Adrenal gland (tissue), 12 donors: ENCODE results near the gene LINS1. TPM values are rescaled to one million over a fixed set of nuclear protein-coding genes. Genes with fewer than 3 reads are reported as not detected.

Experiments used
- DNase-seq, 7 donors: peaks; one replicate each; pipeline ENCODE4 v3.0.0-alpha.2; 2019 to 2020
- H3K27ac ChIP-seq, 5 donors: fragments of 200-600 bp; sonication (generic) in 4 of 5; 1 replicate in 3 of 5; 2 replicates in 2 of 5; pipeline versions ENCODE4 v1.5.1 to v1.8.0; 2016 to 2020; ENCODE audit warnings: mild to moderate bottlenecking in 1 of 5
- H3K27me3 ChIP-seq: fragments of 200-600 bp; 2 replicates; pipeline ENCODE4 v1.8.0; 2021
- H3K36me3 ChIP-seq, 2 donors: fragments of 200-600 bp; replicated peaks in 1 of 2; 1 replicate in 1 of 2; 2 replicates in 1 of 2; pipeline versions ENCODE4 v1.5.1 to v1.8.0; 2018 to 2022
- H3K4me1 ChIP-seq, 2 donors: fragments of 200-600 bp; replicated peaks in 1 of 2; 1 replicate in 1 of 2; 2 replicates in 1 of 2; pipeline versions ENCODE4 v1.5.1 to v1.8.0; 2018 to 2021
- H3K4me3 ChIP-seq, 4 donors: fragments of 200-600 bp; sonication (generic) in 3 of 4; one replicate each; pipeline ENCODE4 v1.5.1; 2016 to 2018
- H3K9me3 ChIP-seq, 3 donors: fragments of 200-600 bp; sonication (generic) in 1 of 3; replicated peaks in 1 of 3; 1 replicate in 2 of 3; 2 replicates in 1 of 3; pipeline versions ENCODE4 v1.5.1 to v1.8.0; 2016 to 2021
- CTCF ChIP-seq, 6 experiments: fragments of 450-650 bp in 4 of 6; fragments of 200-600 bp in 2 of 6; sonication (generic) in 1 of 6; IDR thresholded peaks; 1 replicate in 5 of 6; 2 replicates in 1 of 6; pipeline versions ENCODE4 v1.5.1 to v1.8.0; 2016 to 2021; ENCODE audit warnings: antibody characterized with exemption in 6 of 6, mild to moderate bottlenecking in 2 of 6, moderate library complexity in 1 of 6
- POLR2A ChIP-seq, 2 donors: fragments of 450-650 bp; IDR thresholded peaks; one replicate each; pipeline ENCODE4 v1.6.1; 2017; ENCODE audit warnings: antibody characterized with exemption in 2 of 2, mild to moderate bottlenecking in 2 of 2, moderate library complexity in 1 of 2
- WGBS, 4 donors: extraction: QIAGEN DNeasy Blood & Tissue Kit in 2 of 4; methylation state at CpG; one replicate each; pipeline versions ENCODE4 v1.1.5 to v1.1.7; 2013 to 2017; 5-methylcytosine and 5-hydroxymethylcytosine counted together
- intact Hi-C, 2 donors: fragments of 100-400 bp; cut with DNase I; formaldehyde crosslinking; loops; one replicate each; pipeline versions ENCODE4 v1.14.1 to v1.15.0; 2022 to 2023
- polyA plus RNA-seq, 3 donors: library from polyadenylated mRNA; stranded (reverse); fragments of 200-250 nt in 2 of 3; fragments of 350-450 nt in 1 of 3; fragmentation: Illumina TruSeq in 1 of 3; extraction: RNeasy Lipid Tissue Mini Kit (QIAGEN cat#74804) in 1 of 3; gene quantifications; one replicate each; pipeline ENCODE4 v1.2.3, GENCODE V29; 2013 to 2014
- total RNA-seq, 9 donors: library from RNA; depleted of rRNA in 4 of 9; stranded (reverse); fragments of >200 nt in 4 of 9; fragments of 120-200 nt in 1 of 9; fragmentation: NEBNext Ultra II Directional in 1 of 9; extraction: Animal tissue kit (Norgen Biotek cat#: 25700) in 1 of 9; gene quantifications; one replicate each; pipeline versions ENCODE4 v1.1.0 to v1.2.4, GENCODE V29; 2013 to 2023
- donor health status: healthy with polysubstance abuse.
- donor health status: Bipolar disorder and iron deficiency.
- donor health status: DM: yes; HTN: yes; CAD: no.
- donor health status: DM: no; HTN: no; CAD: no.
- donor health status: DM: no; HTN: no; CAD: no.
- donor health status: DM: yes; HTN: yes; CAD: no.

Gene LINS1
- total and polyA plus RNA-seq, 12 donors = 7.4 to 23.5 (median 12.2) TPM

GRCh38 chr15:100570735-100571313 is 31.2 kb downstream of the LINS1 start:
- intact Hi-C loops = loop anchor here in 1 of 2 donors (5.0 kb wide), 1 partner anchor 224 kb away; no protein-coding TSS in a partner anchor
- no peak overlapping the region for H3K4me3 ChIP-seq
- no peak for TF ChIP-seq CTCF (IDR thresholded peaks at IDR 0.05)
- no peak for TF ChIP-seq POLR2A (IDR thresholded peaks at IDR 0.05)
- DNase-seq = no peak
- WGBS, 4 donors = 88 to 97% (median 95%) methylated on average over 4 of the region's 4 CpGs
- H3K4me1 ChIP-seq = no peaks in the 10 kb centered on the region
- no peak overlapping the region for H3K27ac ChIP-seq
- H3K27me3 ChIP-seq = no peaks in the 10 kb centered on the region
- peaks cover 0 to 14% of the 10 kb centered on the region in 2 donors for H3K36me3 ChIP-seq
- H3K9me3 ChIP-seq = no peaks in the 10 kb centered on the region

GRCh38 chr15:100570275-100570674 is 31.7 kb downstream of the LINS1 start:
- H3K4me3 ChIP-seq = no peak overlapping the region
- DNase-seq = no peak
- 94 to 99% (median 96%) methylated on average over 3 of the region's 3 CpGs for WGBS, 4 donors
- no peak overlapping the region for H3K27ac ChIP-seq
- no peaks in the 10 kb centered on the region for H3K27me3 ChIP-seq
- no peak for TF ChIP-seq POLR2A (IDR thresholded peaks at IDR 0.05)
- no peak for TF ChIP-seq CTCF (IDR thresholded peaks at IDR 0.05)
- H3K9me3 ChIP-seq = no peaks in the 10 kb centered on the region
- no peaks in the 10 kb centered on the region for H3K4me1 ChIP-seq
- peaks cover 0 to 14% of the 10 kb centered on the region in 2 donors for H3K36me3 ChIP-seq
- intact Hi-C loops = loop anchor here in 1 of 2 donors (5.0 kb wide), 1 partner anchor 223 kb away; no protein-coding TSS in a partner anchor

- no peaks in the 10 kb centered on the region for H3K4me1 ChIP-seq
- H3K27ac ChIP-seq = no peak overlapping the region
- H3K4me3 ChIP-seq = no peak overlapping the region
- intact Hi-C loops = no loop called here
- H3K27me3 ChIP-seq = no peaks in the 10 kb centered on the region
- peaks cover 0 to 14% of the 10 kb centered on the region in 2 donors for H3K36me3 ChIP-seq
- no peak for DNase-seq
- WGBS, 4 donors = 73 to 80% (median 75%) methylated on average over 5 to 8 of the region's 8 CpGs
- H3K9me3 ChIP-seq = no peaks in the 10 kb centered on the region
- TF ChIP-seq CTCF (IDR thresholded peaks at IDR 0.05) (no peak), POLR2A (IDR thresholded peaks at IDR 0.05) (no peak)
These were observed 32.6 kb downstream of the LINS1 start for GRCh38 chr15:100569391-100569790.

- 94 to 97% (median 96%) methylated on average over 6 of the region's 6 CpGs for WGBS, 4 donors
- no peak for DNase-seq
- intact Hi-C loops = no loop called here
These were observed 34.9 kb downstream of the LINS1 start for GRCh38 chr15:100566850-100567628.

More at GRCh38 chr15:100566850-100567628, 34.9 kb downstream of the LINS1 start:
- no peaks in the 10 kb centered on the region for H3K27me3 ChIP-seq
- H3K9me3 ChIP-seq = no peaks in the 10 kb centered on the region
- no peak overlapping the region for H3K27ac ChIP-seq
- TF ChIP-seq POLR2A (IDR thresholded peaks at IDR 0.05) = no peak
- TF ChIP-seq CTCF (IDR thresholded peaks at IDR 0.05) = no peak
- no peaks in the 10 kb centered on the region for H3K4me1 ChIP-seq
- peaks cover 0 to 10% of the 10 kb centered on the region in 2 donors for H3K36me3 ChIP-seq
- no peak overlapping the region for H3K4me3 ChIP-seq
